ENCODE measurements around the gene LMNA.

DNA sequence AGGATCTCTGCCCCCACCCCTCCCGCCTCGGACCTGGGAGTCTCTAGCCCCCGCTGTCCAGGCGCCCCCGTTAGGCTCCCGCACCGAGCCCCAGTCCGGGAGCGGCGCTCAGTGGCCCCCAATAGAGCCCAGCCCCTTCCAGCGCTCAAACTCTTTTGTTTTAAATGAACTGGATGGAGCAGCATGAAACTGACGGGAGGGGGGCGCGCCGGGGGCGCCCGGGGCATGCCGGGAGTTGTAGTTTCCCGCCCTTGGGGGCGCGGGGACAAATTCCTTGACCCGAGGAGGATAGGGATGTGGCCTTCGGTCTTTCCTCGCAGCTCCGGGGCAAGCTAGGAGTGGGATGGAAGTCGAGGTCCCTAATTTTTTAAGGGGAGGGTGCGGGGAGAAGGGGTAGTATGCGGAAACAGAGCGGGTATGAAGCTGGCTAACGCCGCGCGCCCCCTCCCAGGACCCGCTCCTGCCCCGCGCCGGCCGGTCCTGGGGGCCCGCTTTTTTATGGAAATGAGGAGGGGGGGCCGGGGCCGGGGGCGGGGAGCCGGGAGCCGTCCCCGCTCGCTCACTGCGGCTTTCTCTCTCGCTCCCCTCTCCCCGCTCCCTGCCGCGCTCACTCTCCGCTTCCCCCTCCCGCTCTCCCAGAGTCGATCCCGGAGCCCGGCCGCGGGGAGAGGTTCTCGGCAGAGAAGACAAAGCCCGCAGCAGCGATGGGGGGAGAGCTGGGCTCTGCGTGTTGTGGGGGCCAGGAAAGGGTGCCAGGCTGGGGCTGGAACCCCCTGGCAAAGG, 32.0 kb upstream of the LMNA start, which contains the start of gene MEX3A:
- TF ChIP-seq LEF1 (IDR thresholded peaks at IDR 0.05; ENCODE audit: borderline replicate concordance) (no peak), SP1 (IDR thresholded peaks at IDR 0.05) (no peak), BHLHE40 (IDR thresholded peaks at IDR 0.05; ENCODE audit: borderline replicate concordance) (no peak), ELF4 (IDR thresholded peaks at IDR 0.05) (no peak), SUZ12 (IDR thresholded peaks at IDR 0.05) (no peak), FOXM1 (IDR thresholded peaks at IDR 0.05; ENCODE audit: borderline replicate concordance) (no peak), ZNF384 (IDR thresholded peaks at IDR 0.05) (no peak), ARNT (IDR thresholded peaks at IDR 0.05) (no peak), L3MBTL2 (conservative IDR thresholded peaks at IDR 0.05) (no peak), FOXA1 (IDR thresholded peaks at IDR 0.05) (no peak), NFRKB (IDR thresholded peaks at IDR 0.05) (no peak), HDGF (IDR thresholded peaks at IDR 0.05; ENCODE audit: borderline replicate concordance) (no peak)
- TF ChIP-seq, protein P1, sequence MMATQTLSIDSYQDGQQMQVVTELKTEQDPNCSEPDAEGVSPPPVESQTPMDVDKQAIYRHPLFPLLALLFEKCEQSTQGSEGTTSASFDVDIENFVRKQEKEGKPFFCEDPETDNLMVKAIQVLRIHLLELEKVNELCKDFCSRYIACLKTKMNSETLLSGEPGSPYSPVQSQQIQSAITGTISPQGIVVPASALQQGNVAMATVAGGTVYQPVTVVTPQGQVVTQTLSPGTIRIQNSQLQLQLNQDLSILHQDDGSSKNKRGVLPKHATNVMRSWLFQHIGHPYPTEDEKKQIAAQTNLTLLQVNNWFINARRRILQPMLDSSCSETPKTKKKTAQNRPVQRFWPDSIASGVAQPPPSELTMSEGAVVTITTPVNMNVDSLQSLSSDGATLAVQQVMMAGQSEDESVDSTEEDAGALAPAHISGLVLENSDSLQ (IDR thresholded peaks at IDR 0.05): no peak
